Posterior cingulate gyrus (tissue), 11 donors: ENCODE data around the gene ENOPH1.
"Not testable (repeated sequence)": the region's sequence is repeated elsewhere in the genome, so short reads cannot be mapped to it uniquely, and the experiment has no call there.

Experiments
- DNase-seq, 10 donors: peaks; one replicate each; pipeline versions ENCODE4 v3.0.0 to v3.0.0-alpha.2; 2020 to 2021; ENCODE audit warnings: mixed read lengths in 3 of 10
- intact Hi-C: fragments of 100-400 bp; cut with DNase I; formaldehyde crosslinking; loops from one replicate; pipeline ENCODE4 v1.15.1; 2023

The ENOPH1 gene

DNA sequence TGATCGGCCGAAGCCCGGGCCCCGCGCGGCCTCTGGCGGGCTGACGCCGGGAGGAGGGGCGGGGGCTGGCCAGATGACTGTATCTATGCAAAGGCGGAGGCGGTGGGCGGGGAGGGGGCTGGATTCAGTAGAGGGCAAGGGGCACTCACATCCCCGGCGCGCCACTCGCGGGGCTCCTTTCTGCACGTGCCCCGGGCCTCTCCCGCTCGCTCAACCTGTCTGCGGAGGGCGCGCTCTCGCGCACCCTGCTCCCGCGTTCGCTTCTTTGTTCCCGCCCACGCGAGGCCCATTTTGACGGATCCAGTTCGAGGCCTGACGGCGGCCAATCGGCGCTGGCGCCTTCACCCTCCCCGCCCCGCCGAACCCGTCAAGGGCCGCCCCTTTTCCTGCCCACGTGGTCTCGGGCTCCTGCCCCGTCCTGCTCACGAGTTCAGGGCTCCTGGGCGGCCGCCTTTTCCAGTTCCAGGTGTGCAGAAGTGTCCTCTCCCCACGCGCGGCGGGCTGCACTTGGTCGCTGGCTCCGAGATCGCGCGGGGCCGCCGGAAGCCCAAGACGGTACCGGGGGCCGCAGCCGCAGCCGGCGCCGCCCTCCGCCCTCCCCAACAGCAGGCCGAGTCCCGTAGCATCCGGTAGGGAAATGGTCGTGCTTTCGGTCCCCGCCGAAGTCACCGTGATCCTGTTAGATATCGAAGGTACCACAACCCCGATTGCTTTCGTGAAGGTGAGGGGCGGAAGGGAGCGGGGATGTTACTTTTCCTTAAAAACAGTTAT lies at the start of gene ENOPH1, which contains the start of gene HNRNPDL:
Gene ENOPH1, plus strand, starts transcription at position 398 of the 771 bp plus-strand sequence. Its CDS starts 240 bp downstream, at position 638.
Gene HNRNPDL, minus strand, starts transcription at position 270 of the 771 bp plus-strand sequence. CDS start 772 bp downstream, outside the sequence.
- intact Hi-C loops: loop anchor here (1.0 to 10.0 kb wide), 3 partner anchors 56 to 604 kb away; partner anchors contain the start of gene COPS4
- peak; percentile 97 to 100 (median 98) for DNase-seq

DNA sequence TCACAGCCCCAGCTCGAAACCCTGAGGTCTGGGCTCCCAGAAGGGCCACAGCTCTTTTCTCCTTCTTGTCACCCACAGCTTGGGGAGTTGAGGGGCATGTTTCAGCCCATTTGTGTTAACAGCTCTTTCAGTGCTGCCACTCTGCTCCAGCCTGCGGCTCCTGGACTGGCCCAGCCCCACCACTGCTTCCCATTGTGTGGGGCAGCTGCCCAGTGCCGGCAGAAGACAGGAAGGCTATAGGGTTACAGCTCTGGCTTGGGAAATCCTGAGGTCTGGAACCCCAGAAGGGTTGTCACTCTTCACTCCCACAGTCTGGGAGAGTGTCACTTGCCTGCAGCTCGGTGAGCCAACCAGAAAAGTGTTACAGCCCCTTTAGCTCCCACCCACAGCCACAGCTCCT lies 49.6 kb upstream of the ENOPH1 start:
- DNase-seq: no peak
- intact Hi-C loops: no loop called here

DNA sequence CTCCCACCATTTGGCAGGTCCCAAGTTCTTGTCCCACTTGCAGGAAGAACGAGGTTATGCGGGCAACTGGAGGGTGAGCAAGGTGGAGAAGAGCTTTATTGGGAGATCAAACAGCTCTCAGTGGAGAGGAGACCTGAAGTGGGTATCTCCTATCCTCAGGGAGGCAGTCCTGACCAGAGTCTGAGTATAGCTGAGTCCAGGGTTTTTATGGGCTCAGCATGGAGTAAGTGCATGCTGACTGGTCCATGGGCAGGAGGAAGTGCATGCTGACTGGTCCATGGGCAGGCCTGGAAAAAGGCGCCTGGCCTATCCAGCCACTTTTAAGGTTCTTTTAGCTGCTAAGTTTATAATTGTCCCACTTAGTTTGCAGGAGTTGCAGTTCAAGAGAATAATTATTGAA lies 49.2 kb upstream of the ENOPH1 start:
- intact Hi-C loops: no loop called here

DNA sequence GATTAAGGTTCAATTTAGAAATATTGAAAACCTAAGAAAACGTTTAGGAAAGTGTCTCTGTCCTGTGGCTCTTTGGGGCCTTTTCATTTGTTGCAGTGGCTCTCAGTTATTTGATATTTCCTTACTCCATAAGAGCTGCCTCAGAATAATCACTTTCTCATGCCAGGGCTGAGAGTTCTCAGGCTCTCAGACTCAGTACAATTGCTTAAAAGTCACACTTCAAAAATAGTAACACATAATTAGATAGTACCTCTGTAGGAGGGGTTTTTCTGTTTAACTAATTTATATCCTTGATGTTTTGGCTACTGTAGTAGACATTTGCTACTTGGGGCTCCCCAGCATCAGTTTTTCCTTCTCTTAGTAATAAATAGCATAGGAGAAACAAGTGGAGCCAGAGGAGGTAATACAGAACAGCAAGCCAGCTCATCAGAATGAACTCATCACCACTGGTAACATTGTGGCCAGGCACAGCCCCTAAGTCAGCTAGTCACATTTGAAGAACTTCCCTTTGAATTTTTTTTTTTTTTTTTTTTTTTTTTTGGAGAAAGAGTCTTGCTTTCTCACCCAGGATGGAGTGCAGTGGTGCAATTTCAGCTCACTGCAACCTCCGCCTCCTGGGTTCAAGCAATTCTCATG lies 48.6 kb upstream of the ENOPH1 start:
- intact Hi-C loops: no loop called here
- no peak for DNase-seq

More for the DNA sequence above, 49.2 kb upstream of the ENOPH1 start:
- no peak for DNase-seq

DNA sequence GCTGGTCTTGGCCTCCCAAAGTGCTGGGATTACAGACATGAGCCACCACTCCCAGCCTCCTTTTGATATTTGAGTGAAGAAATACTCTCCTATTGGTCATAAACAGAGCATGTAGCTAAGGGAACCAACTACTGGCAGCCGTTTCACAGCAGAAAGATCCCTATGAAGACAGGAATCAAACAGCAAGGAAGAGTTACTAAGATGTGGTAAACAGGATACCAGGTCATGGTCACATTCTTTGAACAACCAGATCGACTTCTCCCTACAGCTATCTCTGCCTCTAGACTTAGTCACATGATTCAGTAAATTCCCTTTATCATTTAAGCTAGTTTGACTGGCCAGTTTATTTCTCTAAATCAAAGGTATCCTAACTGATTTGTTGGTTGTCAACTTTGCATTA lies 47.6 kb upstream of the ENOPH1 start:
- intact Hi-C loops: no loop called here
- no peak for DNase-seq

DNA sequence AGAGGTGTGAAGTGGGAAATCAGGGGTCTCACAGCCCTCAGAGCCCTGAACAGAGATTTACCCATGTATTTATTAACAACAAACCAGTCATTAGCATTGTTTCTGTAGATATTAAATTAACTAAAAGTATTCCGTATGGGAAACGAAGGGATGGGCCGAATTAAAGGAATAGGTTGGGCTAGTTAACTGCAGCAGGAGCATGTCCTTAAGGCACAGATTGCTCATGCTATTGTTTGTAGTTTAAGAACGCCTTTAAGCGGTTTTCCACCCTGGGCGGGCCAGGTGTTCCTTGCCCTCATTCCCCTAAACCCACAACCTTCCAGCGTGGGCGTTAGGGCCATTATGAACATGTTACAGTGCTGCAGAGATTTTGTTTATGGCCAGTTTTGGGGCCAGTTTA lies 44.1 kb upstream of the ENOPH1 start:
- intact Hi-C loops, DNase-seq: not testable (repeated sequence)

DNA sequence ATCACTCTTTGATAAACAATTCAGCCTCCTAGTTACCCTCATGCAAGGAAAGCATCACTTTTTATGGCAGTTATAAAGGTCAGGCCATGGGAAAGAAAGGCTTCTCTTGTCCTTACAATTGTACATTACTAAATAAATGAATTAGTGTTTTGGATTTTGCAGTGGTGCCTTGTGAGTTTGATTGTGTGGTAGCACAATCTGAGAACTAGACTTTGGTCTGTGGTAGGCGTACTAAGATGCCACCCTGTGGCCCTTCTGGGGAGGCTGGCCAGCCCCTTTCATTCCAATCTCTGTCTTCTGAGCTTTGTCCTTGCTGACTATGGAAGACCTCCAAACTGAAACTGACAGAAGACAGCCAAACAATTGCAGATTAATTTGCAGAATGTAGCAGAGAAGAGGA lies 42.0 kb upstream of the ENOPH1 start:
- DNase-seq: peak in 1 of 10 donors; percentile 29
- intact Hi-C loops: no loop called here

DNA sequence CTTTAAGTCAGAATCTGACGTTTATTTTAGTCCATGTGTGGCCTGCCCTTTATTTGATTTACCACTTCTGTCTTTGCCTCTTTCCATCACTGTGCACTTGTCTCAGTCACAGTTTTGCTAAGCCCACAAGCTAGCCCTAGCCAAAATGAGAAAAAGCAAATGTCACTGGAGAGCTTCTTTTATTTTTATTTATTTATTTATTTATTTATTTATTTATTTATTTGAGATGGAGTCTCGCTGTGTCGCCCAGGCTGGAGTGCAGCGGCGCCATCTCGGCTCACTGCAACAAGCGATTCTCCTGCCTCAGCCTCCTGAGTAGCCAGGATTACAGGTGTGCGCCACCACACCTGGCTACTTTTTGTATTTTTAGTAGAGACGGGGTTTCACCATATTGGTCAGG lies 40.3 kb upstream of the ENOPH1 start:
- DNase-seq: peak in 1 of 10 donors; percentile 66
- intact Hi-C loops: not testable (repeated sequence)

DNA sequence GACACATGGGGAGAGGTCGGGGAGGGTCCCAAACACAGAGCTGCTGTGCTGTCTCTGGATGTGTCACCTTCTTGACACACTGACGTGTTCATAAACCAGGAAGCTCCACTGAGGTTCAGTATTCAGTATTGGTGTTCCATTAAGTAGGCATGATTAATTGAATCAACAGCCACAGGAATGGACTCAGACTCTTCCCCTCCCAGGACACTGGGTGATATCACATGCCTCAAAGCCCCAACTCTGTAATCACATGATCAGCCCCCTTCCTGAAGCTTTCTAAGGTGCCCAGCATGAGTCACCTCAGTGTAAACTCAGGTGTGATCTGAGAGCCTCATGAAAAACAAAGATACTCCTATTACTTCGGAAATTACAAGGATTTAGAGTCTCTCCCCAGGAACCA lies 35.5 kb upstream of the ENOPH1 start:
- intact Hi-C loops: no loop called here
- no peak for DNase-seq

DNA sequence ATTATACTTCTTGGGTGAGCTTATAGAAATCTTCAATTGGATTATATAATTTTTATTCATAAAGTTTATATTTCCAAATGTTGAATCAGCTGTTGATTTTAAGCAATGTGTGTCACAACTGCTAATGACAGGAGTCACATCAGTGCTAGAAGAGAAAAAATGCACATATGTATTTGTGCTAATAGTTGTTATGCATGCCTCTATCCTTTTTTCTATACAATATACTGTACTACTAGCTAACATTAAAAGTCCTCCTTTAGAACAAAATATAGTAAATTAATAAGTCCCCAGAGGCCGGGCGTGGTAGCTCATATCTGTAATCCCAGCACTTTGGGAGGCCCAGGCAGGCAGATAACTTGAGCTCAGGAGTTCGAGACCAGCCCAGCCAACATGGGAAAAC lies 32.9 kb upstream of the ENOPH1 start:
- no peak for DNase-seq
- intact Hi-C loops: no loop called here

DNA sequence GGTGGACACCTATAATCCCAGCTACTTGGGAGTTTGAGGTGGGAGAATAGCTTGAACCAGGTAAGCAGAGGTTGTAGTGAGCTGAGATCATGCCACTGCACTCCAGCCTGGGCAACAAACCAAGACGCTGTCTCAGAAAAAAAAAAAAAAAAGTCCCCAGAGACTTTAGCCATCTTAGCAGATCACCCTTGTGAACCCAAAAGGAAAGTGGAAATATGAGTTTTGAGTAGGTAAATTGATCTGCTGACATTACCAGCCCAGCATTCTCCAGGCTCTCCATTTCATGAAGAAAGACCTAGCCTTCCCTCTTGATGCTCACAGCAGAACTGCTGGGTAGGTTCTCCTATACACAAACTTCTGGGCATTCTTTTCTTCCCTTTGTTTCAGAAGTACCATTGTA lies 32.1 kb upstream of the ENOPH1 start:
- DNase-seq: no peak
- intact Hi-C loops: no loop called here

DNA sequence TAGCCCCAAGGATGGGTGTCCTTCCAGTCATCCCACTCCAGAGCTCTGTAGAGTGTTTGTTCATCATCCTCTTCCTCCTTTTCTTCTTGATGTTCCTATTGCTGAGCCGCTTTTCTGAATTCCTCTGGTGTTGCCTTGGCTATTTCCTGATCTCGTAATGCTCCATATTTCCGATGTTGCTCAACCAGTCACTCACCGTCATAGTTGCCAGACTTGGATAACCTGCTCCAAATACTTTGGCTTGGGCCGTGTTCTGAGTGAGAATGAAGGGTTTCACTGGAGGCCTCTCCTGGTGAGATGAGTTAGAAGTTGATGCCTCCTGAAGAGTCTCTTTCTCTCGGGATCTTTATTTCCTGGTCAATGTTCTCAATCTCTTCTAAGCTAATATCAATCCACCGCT lies 28.8 kb upstream of the ENOPH1 start:
- DNase-seq: no peak
- intact Hi-C loops: no loop called here

DNA sequence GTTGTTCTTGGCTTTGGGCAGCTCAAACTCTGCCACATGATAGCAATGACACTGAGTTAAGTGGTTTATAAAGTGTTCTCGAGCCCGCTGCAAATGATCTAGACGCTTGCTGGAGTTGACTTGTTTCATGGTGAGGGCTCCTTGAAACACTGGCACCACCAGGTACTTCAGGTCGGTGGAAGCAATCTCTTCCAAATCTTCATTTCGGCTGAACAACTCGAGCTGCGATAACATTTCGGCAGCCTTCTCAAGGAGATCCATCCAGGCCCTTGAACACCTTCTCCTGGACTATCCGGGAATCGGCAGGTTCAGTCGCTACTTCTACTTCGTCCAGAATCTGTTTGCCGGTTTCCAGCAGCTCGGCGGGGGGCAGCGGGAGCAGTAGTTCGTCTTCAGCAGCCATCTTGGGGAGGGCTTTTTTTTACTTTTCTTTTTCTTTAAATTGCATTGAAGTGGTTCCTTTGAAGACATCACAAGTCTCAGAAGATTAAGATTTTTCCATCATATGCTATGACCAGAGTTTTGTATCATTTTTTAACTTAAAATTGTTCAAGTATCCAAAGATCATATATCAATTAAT lies 28.1 kb upstream of the ENOPH1 start:
- intact Hi-C loops: no loop called here
- DNase-seq: no peak

DNA sequence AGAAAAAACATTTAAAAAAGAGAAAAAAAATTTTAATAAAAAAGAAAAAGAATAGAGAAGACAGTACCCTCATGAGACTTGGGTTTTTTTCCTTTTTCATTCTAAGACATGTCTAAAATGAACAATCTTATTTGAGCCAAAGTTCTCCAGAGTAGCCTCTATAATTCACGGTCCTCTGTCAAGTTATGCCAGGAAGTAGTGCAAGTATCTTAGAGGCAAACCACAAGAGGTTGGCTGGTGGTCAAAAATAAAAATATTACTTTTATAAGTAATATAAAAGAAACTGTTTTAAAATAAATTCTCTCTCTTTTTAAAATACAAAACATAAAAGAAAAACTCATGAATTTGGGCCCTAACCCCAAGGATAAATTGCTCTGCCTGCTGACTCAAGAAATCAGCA lies 26.7 kb upstream of the ENOPH1 start:
- intact Hi-C loops: no loop called here
- DNase-seq: no peak

DNA sequence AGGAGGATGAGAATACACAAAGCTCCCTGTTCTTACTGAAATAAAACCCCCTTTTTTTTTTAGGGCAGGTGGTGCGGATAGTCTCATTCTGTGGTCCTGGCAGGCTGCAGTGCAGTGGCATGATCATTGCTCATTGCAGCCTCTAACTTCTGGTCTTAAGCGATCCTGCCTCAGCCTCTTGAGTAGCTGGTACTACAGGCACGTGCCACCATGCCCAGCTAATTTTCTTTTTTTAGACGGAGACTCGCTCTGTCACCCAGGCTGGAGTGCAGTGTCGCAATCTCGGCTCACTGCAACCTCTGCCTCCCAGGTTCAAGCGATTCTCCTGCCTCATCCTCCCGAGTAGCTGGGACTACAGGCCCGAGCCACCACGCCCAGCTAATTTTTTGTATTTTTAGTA lies 15.3 kb upstream of the ENOPH1 start:
- DNase-seq, intact Hi-C loops: not testable (repeated sequence)

DNA sequence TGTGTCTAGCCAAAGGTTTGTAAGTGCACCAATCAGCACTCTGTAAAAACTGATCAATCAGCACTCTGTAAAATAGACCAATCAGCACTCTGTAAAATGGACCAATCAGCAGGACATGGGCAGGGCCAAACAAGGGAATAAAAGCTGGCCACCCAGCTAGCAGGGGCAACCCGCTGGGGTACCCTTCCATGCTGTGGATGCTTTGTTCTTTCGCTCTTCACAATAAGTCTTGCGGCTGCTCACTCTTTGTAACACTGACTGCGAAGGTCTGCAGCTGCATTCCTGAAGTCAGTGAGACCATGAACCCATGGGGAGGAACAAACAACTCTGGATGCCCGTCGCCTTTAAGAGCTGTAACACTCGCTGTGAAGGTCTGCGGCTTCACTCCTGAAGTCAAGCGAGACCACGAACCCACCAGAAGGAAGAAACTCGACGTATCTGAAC lies 14.4 kb upstream of the ENOPH1 start:
- intact Hi-C loops: no loop called here
- DNase-seq: no peak

DNA sequence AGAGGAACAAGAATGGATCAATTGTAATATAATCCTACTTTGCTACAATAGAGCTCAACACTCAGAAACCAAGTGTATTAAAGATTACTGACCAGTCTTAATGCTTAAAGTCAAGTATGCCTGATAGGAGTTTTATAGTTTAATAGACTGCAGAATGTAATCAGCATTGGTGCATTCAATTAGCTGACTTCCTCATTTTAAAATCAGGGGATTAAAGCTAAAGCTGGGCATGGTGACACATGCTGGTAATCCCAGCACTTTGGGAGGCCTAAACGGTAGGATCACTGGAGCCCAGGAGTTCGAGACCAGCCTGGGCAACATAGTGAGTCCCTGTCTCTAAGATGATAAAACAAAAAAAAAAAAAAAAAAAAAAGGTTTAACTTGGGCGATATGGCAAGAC lies 10.9 kb upstream of the ENOPH1 start:
- intact Hi-C loops: no loop called here
- no peak for DNase-seq

DNA sequence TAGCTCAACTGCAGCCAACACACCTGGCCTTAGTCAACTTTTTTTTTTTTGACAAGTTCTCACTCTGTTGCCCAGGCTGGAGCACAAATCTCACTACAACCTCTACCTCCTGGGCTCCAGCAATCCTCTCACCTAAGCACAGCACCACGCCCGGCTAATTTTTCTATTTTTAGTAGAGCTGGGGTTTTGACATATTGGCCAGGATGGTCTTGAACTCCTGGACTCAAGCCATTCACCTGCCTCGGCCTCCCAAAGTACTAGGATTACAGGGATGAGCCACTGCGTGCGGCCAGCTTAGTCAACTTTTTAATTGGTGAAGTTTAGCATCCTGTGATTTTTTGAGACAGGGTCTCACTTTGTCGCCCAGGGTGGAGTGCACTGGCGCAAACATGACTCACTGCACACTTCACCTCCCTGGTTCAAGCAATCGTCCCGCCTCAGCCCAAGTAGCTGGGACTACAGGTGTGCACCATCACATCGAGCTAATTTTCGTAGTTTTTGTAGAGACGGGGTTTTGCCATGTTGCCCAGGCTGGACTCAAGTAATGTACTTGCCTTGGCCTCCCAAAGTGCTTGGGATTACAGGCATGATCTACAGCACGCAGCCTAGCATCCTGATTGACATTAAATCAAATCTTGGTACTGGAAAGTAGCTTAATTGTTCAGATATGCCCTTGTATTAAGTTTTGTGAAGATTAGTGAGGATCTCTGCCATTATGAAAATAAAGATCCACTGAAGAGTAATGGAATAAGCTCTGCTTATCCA lies 8.4 kb upstream of the ENOPH1 start:
- no peak for DNase-seq
- intact Hi-C loops: loop anchor here (10.0 kb wide), 1 partner anchor 137 kb away; no protein-coding TSS in a partner anchor

DNA sequence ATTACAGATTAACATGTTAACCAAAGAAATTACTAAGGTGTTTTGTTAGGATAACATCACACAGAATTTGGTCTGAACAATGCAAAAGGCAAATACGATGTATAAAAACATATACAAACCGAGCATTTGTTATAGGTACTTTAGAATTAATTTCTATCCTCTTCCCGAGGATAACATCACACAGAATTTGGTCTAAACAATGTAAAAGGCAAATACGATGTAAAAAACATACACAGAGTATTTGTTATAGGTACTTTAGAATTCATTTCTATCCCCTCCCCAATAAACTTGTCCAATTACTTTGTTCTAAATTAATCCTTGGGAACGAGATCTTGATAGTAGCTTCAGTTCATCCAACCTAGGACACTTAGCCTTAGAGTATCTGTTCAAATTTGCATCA lies 7.8 kb upstream of the ENOPH1 start:
- intact Hi-C loops: loop anchor here (10.0 kb wide), 1 partner anchor 138 kb away; no protein-coding TSS in a partner anchor
- no peak for DNase-seq

DNA sequence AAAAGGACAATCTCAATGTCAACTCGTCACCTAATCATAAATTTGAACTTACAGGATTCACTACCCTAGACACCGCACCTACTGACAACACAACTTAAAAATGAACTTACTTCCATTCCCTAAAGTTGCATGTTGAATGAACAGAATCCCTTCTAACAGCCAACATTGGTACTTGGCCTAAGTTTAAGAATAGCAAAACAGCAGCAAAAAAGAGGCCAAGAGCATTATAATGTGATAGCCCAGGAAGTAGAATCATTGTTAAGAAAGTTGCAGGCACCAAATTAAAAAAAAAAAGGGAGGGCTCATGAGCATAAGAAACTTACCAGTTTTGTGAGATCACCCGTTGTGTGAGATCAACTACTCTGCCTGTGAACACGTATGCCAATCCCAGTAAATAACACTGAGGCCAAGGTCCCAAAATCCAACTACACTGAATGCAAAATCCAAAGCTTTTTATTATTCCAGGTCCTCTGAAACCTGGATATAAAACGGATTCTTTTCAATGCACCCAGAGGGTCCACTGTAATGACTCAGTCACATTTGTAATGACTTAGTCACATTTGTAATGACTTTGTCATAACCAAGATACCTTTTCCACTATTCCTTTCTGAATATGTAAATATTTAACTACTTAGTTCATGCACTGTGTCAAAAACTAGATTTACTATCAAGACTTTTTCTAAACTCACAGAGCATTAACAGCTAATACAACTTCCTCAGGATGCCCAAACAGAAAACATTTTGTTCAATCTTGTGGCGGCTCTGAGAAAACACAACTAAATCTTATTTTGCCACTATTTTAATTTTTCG lies 6.9 kb upstream of the ENOPH1 start:
- intact Hi-C loops: loop anchor here (10.0 kb wide), 1 partner anchor 139 kb away; no protein-coding TSS in a partner anchor
- no peak for DNase-seq
